Stimulated activated CD8-positive, alpha-beta memory T cell treated with anti-CD3 and anti-CD28 coated beads, Interleukin-15, amount 100 ng/mL, for 24 hours (primary cell): Measurements from ENCODE around the gene STT3B.

Source experiments
- DNase-seq: peaks from one replicate; pipeline ENCODE4 v3.0.0-alpha.2; 2020; ENCODE audit warnings: low read depth

The STT3B gene

DNA sequence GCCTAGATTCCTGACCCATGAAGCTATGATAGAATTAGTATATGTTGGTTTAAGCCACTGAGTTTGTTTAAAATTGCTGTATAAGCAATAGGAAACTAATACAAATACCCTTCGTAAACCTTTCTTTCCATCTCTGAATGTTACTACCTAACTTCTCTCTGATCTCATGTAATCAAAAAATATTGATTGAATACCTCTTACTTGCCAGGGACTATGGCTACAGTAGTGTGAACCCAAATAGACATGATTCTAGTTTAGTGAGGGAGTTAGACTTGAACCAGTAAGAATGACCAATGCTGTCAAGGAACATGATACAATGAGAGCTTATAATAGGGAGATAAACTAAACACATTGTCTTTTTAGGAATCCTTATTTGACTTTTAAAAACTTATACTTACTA is 19.4 kb downstream of the STT3B start:
- DNase-seq: no peak

DNA sequence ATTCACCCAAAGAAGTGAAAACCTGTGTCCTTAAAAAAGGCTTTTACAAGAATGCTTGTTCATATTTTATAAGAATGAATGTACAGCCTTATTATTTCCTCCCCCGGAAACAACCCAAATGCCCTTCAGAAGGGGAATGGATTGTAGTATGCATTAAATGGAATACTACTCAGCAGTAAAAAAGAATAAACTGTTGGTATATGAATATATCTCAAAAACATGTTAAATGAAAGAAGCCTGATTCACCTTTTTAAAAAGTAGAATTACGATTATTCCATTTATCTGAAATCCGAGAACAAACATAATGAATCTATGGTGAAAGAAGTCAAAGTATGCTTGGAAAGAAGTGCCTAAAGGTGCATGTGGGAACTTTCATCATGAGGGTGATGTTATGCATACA is 20.5 kb downstream of the STT3B start:
- no peak for DNase-seq

DNA sequence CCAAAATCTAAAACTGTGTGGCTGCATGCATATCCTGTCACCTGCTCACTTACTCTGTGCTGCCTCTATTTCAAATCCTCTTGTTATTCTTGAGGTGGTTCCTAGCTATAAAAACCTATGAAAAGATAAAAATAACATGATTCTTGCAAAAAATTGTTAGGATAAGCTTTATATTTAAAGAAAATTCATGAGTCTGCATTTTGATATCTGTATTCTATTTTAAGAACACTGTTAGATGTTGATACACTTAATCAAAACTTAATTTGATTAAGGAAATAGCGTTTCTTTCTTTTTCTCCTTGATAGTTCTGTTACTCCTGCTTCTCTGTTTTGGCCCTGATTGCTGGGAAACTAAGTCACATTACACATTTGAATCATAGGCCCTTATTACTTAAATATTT is 22.5 kb downstream of the STT3B start:
- no peak for DNase-seq

DNA sequence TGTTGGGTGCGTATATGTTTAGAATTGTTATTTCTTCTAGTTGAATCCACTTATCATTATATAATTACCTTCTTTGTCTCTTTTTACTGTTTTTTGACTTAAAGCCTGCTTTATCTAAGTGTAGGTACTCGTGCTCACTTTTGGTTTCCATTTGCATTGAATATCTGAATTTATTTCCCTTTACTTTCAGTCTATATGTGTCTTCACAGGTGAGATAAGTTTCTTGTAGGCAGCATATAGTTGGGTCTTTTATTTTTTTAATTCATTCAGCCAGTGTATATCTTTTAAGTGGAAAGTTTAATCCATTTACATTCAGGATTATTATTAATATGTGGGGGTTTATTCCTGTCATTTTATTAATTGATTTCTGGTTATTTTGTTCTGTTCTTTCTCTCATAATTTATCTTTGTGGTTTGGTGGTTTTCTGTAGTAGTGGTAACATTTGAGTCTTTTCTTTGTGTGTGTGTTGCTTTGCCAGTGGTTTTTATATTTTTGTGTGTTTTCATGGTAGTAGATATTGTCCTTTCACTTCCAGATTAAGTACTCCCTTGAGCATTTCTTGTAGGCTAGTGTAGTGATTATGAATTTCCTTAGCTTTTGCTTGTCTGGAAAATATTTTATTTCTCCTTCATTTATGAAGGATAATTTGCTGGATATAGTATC is 27.3 kb downstream of the STT3B start:
- DNase-seq: no peak

DNA sequence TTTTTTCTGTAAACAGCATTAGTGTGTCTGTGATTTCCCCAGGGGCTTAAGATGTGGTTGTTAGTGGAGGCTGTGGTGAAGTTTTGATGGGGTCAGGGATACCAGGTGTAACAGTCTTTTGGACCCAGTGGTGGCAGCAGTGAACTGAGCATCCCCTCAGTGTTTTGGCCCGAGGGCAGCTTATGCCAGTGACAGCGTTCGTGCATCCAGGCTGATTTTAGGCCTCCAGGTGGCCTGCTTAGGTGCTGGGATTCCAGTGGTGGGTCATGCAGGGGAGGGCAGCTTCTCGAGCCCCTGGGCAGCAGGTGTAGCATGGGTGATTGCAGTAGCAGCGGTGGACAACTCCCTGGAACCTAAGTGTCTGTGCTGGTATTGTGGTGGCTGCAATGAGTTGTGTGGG is 29.2 kb downstream of the STT3B start:
- no peak for DNase-seq

DNA sequence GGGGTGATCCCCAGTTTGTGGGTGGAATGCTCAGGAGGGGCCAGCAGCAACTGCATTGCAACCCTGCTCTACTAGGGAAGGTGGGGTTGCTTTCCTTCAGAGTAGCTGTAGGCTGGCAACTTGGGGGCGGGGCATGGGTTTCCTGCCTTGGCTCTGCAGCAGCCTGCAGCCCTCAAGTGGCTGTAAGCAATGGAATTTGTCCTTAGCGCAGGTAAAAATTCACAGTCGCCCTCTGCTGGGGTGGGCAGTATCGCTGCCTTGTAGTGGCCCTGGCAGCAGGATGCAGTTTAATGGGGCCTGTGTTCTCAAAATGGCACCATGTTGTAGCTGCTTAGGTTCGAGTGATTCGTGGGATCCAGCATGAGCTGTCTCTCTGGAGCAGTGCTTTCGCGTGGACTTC is 29.8 kb downstream of the STT3B start:
- DNase-seq: no peak

DNA sequence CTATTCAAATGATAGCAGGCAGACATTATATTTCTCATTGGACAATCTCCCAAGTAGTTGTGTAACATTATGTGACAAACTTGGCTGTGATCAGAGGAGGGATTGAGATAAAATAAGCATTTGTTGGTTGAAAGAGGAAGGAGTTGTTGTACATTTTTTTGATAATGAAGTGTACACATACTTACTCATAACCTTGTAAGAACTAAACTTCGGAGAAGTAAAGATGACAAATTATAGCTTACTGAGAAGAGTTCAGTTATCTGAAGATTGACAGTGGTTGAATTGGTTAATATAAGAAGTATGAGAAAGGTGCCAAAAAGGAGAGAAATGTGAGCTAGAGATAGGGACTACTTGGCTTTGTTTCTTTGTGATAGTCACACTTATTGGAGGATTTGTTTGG is 32.6 kb downstream of the STT3B start:
- no peak for DNase-seq

DNA sequence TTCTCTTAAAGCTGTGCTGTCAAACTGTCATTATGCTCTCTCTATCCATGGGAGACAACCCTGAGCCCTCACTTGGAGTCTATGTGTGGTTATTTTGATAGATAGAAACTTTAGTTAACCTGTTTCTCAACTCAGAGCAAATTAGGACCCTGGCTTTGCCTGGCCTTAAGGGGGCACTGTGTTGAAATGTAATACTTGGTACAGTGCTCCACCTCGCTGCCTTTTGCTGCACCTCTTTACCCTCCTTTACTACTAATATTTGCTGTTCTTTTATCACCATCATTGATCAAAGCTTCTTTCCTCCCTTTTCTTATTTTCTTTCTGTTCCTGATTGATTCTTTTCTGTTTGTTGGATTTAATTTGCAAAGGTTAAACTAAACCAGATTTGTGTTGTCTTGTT is 34.3 kb downstream of the STT3B start:
- no peak for DNase-seq

DNA sequence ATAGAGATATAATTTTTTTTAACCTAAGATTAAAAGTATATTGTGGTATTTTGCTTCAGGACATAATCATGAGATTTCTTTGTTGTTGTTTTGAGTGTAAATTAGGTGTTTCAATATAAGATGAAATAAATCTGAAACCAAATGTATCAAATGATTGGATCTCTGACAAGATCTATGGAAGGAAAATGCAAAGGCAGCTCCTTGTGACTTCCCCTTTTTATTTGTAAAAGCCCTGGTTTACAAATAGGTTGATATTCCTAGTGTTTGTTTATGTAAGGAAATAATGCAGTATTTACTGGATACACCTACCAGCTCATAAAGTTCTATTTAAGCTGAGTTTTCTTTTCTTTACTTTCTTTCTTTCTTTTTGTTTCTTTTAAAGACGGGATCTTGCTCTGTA is 35.9 kb downstream of the STT3B start:
- no peak for DNase-seq

DNA sequence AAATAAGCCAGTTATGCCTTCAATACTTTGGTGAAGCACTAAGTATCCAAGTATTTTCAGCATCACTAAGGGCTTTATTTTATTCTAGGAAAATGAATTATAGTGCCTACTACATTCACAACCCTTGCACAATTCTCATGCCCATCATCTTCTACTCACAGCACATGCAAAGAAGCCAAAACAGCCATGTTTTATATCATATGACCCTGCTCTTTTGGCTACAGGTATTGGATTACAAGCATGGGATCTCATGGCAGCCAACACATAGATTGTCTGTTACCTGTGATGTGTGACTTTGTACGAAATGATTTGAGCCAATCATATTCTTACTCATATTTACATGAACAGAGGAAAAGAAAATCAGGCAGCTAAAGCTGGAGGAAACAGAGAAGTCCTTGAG is 38.6 kb downstream of the STT3B start:
- no peak for DNase-seq

DNA sequence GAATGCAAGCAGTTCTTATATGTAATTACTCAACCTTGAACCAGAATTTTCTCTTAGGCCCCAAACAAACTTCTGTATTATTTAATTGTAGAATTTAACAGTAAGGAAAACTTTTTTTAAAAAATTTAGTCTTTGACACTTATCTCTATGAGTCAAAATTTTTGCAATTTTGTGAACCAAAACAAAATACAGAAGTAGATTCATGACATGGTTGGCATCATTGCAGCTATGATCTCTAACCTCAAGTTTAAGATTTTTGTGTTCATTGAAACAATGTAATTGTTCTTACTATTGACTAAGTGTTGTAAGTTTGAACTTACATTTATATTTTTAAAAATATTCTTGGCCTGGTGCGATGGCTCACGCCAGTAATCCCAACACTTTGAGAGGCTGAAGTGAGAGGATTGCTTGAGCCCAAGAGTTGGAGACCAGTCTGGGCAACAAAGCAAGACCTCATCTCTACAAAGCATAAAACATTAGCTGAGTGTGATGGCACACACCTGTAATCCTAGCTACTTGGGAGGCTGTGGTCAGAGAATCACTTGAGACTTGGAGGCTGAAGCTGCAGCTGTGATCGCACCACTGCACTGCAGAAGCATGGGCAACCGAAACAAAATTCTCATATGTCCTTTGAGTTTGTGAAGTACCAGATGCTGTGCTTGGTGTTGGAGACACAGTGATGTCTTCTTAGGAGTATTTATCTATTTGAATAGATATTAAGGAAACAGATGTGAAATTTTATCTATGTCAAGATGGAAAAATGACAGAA is 39.7 kb downstream of the STT3B start:
- no peak for DNase-seq

DNA sequence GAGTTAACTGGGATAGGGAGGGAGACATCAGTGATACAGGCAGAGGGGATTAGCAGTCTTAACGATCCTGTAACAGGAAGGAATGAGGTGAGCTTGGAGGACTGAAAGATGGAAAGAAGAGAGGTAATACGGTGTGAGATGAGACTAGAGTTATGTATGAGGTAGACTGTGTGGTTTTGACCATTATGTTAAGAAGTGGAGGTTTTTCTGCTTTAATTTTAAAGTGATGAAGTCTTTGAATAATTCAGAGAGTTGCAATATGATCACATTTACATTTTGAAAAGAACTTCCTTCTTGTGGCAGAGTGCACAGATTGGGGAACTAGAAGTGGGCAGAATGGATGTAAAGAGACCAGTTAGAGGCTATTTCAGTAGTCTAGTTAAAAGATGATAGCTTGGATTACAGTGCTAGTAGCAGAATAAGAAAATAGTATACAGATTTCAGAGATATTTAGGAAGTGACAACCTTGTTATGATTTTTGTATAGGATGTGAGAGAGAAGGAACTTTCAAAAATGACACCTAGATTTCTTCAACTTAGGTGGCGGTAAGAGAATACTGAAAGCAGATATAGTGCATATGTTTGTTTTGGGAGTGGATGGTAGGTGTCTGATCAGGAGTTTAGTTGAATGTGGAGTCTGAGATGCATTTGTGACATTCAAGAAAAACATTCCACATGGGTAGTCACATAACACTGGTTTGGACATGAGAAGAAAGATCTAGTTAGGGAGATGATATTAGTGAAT is 40.5 kb downstream of the STT3B start:
- DNase-seq: no peak

DNA sequence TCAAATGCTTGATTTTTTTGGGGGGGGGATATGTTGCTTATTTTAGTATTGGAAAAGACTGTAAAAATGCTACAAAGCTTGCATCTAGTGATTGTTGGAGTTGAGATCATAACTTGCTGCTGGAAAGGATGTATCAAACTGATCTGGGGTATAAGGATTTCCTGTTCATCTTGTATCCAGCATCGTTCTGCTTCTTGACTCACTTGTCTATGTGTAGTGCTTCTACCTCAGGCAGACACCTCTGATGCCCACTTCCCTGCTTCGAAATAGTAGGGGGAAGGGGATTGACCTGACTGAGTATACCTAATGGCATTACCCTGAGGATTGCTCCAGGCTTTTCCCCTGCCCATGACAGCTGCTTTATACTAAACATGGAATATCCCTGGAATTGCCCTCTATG is 42.7 kb downstream of the STT3B start:
- DNase-seq: no peak

DNA sequence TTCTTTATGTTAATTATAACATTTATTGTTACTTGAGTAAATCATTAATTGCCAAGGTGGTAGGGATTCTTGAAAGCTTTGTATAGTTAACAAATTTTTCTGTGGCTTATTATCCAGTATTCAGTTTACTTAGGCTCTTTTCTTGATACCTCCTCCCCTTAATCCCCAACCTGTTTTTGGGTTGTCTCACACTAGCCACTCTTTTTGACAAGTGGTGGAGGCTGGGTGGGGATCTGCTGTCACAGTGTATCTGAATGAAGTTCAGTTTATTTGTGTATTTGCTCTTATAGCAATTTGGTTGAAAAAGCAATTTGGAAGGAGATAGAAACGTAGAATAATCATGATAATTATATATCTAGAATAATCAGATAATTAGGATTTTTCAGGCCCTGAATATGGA is 43.8 kb downstream of the STT3B start:
- DNase-seq: no peak

DNA sequence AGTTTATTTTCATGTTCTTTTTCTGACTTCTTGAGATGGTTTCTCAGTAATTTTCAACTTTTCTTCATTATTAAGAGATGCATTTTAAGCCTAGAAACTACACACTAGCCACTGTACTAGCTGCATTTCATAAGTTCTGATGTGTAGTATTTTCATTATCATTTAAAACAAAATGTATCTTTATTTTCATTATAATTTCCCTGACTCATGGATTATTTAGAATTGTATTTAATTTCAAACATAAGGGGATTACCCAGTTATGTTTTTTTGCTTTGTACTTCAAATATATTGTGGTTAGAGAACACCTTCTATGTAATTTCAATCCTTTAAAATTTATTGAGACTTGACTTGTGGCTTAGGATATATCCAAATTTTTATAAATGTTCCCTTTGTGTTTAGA is 44.5 kb downstream of the STT3B start:
- no peak for DNase-seq

DNA sequence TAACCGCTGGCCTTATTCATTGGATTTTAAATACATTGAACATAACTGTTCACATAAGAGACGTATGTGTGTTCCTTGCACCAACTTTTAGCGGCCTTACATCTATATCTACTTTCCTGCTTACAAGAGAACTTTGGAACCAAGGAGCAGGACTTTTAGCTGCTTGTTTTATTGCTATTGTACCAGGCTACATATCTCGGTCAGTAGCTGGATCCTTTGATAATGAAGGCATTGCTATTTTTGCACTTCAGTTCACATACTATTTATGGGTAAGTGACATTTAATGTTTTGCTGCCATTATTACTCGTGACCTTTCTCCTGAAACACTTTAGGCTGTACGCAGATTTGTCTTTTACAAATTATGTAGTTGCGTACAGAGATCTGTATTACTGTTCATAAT is 47.1 kb downstream of the STT3B start:
- DNase-seq: no peak

DNA sequence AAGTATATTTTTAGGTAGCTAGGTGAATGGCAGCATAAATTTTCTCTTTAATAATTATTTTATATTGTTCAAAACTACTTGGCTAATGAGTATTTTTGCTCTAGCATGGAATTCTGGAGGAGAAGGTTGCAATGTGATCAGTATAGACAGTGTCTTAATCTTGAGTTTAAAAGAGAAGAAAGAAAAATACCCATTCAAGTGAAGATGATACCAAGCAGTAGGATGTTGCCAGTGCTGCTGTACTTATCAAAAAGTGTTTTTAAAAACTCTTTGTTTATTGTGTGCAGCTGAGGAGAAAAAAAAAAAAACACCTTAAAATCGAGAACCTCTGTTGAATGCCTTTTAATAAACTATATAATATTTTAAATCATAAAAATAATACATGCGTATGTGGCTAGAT is 47.9 kb downstream of the STT3B start:
- no peak for DNase-seq

DNA sequence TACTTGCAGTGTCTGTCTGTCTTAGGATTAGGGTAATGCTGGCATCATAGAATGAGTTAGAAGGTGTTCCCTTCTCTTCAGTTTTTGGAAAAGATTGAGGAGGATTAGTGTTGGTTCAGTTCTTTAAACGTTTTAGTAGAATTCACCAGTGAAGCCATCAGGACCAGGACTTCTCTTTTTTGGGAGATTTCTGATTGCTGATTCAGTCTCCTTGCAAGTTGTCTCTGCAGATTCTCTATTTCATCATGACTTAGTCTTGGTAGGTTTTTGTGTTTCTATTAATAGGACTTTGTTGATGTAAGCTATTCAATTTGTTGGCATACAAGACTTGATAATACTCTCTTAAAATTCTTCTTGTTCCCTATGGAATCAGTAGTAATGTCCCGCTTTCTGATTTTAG is 48.9 kb downstream of the STT3B start:
- DNase-seq: no peak

DNA sequence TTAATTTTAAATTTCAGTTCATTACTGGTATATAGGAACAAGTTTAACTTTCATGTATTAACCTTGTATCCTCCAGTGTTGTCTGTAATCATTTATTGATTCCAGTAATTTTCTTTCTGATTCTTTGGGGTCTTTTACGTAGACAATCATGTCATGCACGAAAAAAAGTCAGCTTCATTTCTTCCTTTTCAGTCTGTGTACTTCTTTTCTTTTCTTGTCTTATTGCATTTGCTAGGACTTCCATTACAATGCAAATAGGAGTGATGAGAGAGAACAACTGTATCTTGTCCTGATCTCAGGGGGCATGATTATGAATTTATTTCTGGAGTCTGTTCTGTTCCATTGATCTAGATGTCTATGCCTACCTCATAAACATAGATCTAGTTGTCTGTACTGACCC is 56.5 kb downstream of the STT3B start:
- DNase-seq: no peak

DNA sequence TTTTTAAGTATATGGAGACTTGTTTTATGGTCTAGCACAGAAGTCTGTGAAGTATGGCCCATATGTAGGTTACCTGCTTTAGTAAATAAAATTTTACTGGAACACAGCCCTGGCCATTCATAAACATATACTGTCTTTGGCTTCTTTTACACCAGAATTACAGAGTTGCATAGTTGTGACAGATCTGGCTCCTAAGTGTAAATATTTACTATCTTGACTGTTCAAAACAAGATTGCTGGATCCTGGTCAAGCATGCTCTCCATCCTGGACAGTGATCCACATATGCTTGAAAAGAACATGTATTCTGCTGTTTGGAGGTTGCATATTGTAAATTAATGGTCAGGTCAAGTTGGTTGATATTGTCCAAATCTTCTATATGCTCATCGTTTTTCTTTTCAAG is 57.9 kb downstream of the STT3B start:
- DNase-seq: no peak

DNA sequence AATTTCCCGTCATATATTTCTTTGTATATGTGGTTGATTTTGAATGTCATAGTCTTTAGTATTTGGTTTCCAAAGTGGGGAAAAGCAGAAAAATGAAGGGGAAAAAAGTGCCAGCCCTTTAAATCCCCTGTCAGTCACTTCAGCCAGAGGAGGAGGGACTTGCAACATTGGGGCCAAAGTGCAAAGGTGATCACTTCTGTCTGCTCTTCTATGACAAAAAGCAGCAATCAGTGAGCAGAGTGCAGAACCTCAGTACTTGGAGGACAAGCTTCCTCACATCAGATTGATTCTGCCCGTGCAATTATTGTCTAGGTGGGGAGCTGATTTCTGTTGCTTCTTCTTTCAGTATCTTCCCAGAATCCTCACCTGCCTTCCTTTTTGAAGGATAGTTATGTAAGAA is 60.0 kb downstream of the STT3B start:
- DNase-seq: no peak

DNA sequence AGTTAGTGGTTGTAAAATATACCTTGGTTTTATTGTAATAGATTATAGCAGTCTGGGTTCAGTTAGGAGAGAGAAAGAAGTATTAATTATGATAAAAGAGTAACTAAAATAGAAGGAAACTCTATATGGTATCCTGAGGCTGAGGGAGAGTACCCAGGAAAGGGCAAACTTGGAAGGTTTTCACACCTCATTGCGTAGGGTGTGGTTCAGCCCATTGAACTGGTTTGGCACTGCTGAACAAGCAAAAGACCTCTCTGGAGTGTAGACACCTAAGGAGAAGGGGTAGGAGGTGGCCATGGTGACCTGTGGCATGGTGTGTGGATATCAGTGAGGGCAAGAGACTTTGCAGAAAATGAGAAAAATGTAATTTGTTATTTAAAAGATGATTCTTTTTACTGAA is 63.5 kb downstream of the STT3B start:
- DNase-seq: no peak

DNA sequence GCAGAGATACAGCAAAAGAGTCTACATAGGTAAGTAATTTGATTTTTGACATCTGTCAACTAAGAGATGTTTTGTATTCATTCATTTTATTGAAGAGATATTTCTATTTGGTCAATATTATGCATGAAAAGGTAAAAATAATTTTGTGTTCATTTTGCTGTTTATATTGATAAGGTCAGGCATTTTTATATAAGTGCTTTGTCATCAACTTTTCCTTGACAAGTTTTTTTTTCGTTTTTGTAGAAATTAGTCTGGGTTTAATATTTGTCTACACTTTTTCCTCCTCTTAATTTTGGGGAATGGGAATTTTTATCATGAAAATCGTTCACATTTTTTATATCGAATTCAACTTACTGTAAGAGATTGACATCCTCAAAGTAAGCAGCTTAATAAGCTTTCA is 67.7 kb downstream of the STT3B start:
- DNase-seq: no peak
